ENCODE results near the gene GBP4.

GBP4 gene

DNA sequence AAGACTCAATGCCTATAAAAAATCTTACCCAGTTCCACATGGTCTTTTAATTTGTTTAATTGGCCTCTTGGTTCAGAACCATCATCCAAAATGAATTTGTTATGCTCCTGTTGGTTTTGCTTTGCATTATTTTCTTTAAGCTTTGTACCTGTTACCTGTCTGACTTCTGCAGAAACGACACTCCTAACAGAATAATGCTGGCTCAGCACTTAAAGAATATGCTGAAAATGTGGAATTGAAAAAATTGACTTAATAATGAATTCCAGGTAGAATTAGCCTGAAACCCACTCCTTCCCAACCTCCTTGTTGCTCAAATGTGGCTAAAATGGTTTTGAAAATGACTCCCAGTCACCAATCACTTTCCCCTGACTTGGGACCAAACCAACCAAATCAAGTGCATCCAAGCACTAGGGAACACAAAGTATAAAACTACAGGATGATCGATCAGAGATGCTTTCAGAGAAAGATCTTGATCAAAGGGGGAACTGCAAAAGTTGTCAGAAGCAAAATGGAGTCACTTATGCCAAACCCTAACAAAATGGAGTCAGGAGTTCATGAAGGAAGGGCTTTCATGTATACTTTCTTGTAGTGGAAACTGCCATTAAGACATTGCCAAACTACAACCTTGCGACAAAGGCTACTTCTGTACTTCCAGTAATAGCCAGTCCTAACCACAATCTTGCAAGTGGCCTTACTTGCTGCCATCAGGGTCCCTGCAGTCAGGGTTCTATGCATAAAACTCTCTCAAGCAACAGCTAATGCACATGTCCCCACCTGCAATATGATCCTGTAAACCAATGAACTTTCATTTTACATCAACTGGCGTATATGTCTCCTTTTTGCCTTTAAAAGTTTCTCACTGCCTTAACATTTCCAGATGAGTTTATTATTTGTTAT, 28.3 kb downstream of the GBP4 start:
- DNase-seq (ENCODE audit: low read depth): no peak

- DNase-seq (ENCODE audit: low read depth): no peak
These were observed 29.6 kb downstream of the GBP4 start for GRCh38 chr1:89169166-89169565.

- no peak for DNase-seq (ENCODE audit: low read depth)
These were observed 31.0 kb downstream of the GBP4 start for GRCh38 chr1:89167590-89168230.

GRCh38 chr1:89166705-89167104, 32.0 kb downstream of the GBP4 start:
- DNase-seq (ENCODE audit: low read depth): no peak

- no peak for DNase-seq (ENCODE audit: low read depth)
These were observed 32.9 kb downstream of the GBP4 start for GRCh38 chr1:89165811-89166210.

GRCh38 chr1:89151047-89151446, 47.7 kb downstream of the GBP4 start:
- no peak for DNase-seq (ENCODE audit: low read depth)

DNA sequence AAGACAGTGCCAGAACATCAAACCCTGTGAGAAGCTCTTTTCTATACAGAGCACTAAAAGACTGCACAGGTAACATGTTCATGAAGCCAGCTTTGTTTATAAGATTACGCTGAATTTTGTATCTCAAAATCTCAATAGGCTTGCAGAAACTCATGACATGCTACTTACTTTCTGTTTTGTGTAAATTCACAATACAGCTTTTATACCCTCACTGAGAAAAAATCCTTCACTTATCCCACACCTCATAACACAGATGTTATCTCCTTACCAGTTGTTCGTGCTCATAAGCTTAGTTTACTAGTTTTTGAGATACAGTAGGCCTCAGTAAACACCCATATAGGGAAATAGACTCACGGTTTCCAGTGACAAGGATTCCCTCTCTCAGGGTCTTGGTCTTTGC, 48.8 kb downstream of the GBP4 start:
- no peak for DNase-seq (ENCODE audit: low read depth)

DNA sequence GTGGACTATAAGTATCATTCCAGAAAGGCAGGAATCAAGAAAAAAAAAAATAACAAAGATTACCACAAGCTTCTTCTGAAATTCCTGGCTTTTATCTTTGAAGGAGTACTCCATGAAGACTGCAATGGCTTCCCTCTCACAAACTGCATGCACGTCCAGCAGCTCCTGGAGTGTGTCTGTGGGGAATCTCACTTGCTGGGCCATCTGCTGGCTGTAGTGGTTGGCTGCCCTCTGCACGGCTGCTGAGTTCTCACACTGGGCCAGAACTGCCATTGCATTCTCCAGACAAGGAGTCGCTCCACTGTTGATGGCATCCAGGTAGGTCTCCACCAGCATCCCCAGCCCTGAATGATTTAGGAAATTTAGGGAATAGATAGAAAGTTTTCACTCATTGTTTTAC, 49.5 kb downstream of the GBP4 start:
- DNase-seq (ENCODE audit: low read depth): no peak

DNA sequence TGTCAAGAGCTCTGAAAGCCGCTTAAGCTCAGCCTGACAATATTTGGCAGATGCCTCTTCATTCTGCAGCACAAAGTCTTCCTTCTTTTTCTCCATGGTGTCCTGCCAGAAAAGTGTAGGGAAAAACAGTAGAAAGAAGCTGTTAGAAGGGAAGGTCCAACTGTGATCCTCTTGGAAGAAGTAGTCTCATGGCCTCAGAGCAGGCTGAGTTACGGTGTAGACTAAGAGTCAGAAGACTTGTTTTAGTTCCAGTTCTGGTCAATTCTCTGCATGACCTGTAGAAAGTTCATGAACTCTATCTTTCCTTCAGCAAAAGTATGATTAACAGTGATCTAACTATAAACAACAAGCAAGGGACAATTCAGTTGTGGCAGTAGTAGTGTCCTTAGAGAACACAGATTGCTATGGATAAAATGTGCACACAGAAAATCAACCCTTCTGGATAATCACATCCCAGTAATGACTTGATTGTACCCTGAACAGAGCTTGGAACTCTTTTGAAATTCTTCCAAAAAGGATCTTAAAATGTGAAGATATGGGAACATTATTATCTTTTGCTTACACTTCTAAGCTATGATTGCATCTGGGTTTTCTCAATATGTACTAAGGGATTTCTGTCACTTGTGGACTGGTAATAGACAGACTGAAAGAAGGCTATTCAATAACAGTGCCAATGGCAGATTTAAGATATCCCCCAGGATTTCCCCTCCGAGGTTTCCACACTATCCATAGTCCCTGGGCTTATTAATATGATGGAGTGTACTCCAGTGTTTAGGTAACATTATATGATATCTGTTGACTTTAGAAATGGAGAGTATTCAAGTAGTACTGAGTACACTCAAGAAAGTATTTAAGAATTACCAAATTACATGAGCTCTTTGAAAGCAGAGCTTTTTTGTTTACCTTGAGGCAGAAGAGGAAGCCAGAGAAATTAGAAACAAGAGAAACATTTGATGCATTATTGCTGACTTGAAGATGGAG, 50.8 kb downstream of the GBP4 start:
- no peak for DNase-seq (ENCODE audit: low read depth)

GRCh38 chr1:89146721-89147120, 52.0 kb downstream of the GBP4 start:
- no peak for DNase-seq (ENCODE audit: low read depth)

DNA sequence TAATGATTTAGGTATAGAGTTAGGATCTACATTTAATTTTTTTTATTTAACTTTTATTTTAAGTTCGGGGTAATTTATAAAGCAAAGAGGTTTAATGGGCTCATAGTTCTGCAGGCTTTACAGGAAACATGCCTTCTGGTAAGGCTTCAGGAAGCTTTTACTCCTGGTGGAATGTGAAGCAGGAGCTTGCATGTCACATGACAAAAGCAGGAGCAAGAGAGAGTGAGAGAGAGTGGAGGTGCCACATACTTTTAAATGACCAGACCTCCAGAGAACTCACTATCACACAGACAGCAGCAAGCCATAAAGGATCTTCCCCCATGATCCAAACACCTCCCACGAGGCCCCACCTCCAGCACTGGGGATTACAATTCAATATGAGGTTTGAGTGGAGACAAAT, 55.3 kb downstream of the GBP4 start:
- no peak for DNase-seq (ENCODE audit: low read depth)

DNA sequence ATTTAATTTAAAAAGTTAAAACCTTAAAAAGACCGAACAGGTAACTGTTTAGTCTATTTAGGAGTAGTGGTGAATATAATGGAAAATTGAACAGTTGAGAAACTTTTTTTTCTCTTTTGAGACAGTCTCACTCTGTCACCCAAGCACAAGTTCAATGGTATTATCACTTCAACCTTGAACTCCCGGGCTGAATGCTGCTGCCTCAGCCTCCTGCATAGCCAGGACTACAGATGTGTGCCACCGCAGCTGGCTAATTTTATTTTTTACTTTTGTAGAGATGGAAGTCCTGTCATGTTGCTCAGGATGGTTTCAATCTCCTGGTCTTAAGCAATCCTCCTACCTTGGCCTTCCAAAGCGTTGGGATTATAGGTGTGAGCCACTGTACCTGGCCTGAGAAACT, 56.6 kb downstream of the GBP4 start:
- DNase-seq (ENCODE audit: low read depth): no peak

GRCh38 chr1:89133747-89134146, 65.0 kb downstream of the GBP4 start:
- no peak for DNase-seq (ENCODE audit: low read depth)

All from HS-27A (cell line).